Esophagus squamous epithelium (tissue), 4 donors: Measurements from ENCODE around the gene ATP1A1.

Source experiments
- CTCF ChIP-seq, 6 experiments: fragments of 450-650 bp in 4 of 6; fragments of 200-600 bp in 2 of 6; sonication (generic) in 2 of 6; IDR thresholded peaks; one replicate each; pipeline ENCODE4 v1.5.1; 2016 to 2019; ENCODE audit warnings: antibody characterized with exemption in 6 of 6, mild to moderate bottlenecking in 4 of 6, moderate library complexity in 4 of 6
- POLR2A ChIP-seq, 4 donors: fragments of 450-650 bp; IDR thresholded peaks; one replicate each; pipeline ENCODE4 v1.6.1; 2017; ENCODE audit warnings: antibody characterized with exemption in 4 of 4, mild to moderate bottlenecking in 4 of 4, moderate library complexity in 3 of 4

- no peak for TF ChIP-seq POLR2A (IDR thresholded peaks at IDR 0.05)
- no peak for TF ChIP-seq CTCF (IDR thresholded peaks at IDR 0.05)
Observed at GRCh38 chr1:116405241-116406135, 32.4 kb downstream of the ATP1A1 start.
